NT2/D1 (cell line): ENCODE measurements around the gene DIS3L2.

ENCODE experiments used
- SUZ12 ChIP-seq: IDR thresholded peaks from 2 replicates; pipeline ENCODE4 v1.6.1; 2011; ENCODE audit not compliant: insufficient read length, insufficient read depth; ENCODE audit errors: extremely low read depth
- YY1 ChIP-seq: IDR thresholded peaks from 2 replicates; pipeline ENCODE4 v1.6.1; 2011; ENCODE audit not compliant: insufficient read length, insufficient read depth

- TF ChIP-seq SUZ12 (no peak), YY1 (no peak)
These were observed 392.1 kb downstream of the DIS3L2 start for GRCh38 chr2:232353660-232354059.
